Nephron progenitor cell (in vitro differentiated cells): ENCODE results near the gene PLIN3.
"Not testable (repeated sequence)": the region's sequence is repeated elsewhere in the genome, so short reads cannot be mapped to it uniquely, and the experiment has no call there.

Experiments
- DNase-seq: peaks from one replicate; pipeline ENCODE4 v3.0.0; 2021
- H3K27ac Mint-ChIP-seq: 2 replicates; pipeline ENCODE4 v1.8.0; 2021; ENCODE audit warnings: mild to moderate bottlenecking, moderate library complexity, mixed read lengths
- H3K27me3 Mint-ChIP-seq: 2 replicates; pipeline ENCODE4 v1.8.0; 2021; ENCODE audit warnings: mild to moderate bottlenecking, low read depth, mixed read lengths; ENCODE audit not compliant: poor library complexity
- H3K36me3 Mint-ChIP-seq: 2 replicates; pipeline ENCODE4 v1.8.0; 2021; ENCODE audit warnings: low read depth, mixed read lengths
- H3K4me1 Mint-ChIP-seq: 2 replicates; pipeline ENCODE4 v1.8.0; 2021; ENCODE audit warnings: mixed read lengths
- H3K4me3 Mint-ChIP-seq: 2 replicates; pipeline ENCODE4 v1.8.0; 2021; ENCODE audit warnings: mild to moderate bottlenecking, moderate library complexity, mixed read lengths
- H3K9me3 Mint-ChIP-seq: 2 replicates; pipeline ENCODE4 v1.8.0; 2021; ENCODE audit warnings: mild to moderate bottlenecking, moderate library complexity, mixed read lengths
- CTCF ChIP-seq: fragments of 200-600 bp; sonication (generic); IDR thresholded peaks from 2 replicates; pipeline ENCODE4 v1.5.0; 2021; ENCODE audit warnings: antibody characterized with exemption

Gene PLIN3

DNA sequence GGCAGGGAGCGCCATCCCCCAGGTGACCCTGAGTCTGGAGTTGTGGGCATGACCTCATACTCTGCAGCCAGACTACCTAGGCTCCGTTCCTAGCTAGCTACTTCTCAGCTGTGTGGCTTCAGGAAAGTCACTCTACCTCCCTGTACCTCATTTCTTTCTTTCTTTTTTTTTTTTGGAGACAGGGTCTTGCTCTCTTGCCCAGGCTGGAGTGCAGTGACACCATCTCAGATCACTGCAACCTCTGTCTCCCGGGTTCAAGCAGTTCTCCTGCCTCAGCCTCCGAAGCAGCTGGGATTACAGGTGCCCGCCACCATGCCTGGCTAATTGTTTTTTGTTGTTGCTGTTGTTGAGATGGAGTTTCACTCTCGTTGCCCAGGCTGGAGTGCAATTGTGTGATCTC is 15.0 kb downstream of the PLIN3 start:
- no peaks in the 10 kb centered on the region for H3K9me3 Mint-ChIP-seq
- no peak overlapping the region for H3K27ac Mint-ChIP-seq
- no peak for DNase-seq
- TF ChIP-seq CTCF, result no peak
- H3K4me3 Mint-ChIP-seq, result no peak overlapping the region
- peaks cover 4% of the 10 kb centered on the region for H3K4me1 Mint-ChIP-seq
- peaks cover 45% of the 10 kb centered on the region for H3K36me3 Mint-ChIP-seq
- H3K27me3 Mint-ChIP-seq, result no peaks in the 10 kb centered on the region

DNA sequence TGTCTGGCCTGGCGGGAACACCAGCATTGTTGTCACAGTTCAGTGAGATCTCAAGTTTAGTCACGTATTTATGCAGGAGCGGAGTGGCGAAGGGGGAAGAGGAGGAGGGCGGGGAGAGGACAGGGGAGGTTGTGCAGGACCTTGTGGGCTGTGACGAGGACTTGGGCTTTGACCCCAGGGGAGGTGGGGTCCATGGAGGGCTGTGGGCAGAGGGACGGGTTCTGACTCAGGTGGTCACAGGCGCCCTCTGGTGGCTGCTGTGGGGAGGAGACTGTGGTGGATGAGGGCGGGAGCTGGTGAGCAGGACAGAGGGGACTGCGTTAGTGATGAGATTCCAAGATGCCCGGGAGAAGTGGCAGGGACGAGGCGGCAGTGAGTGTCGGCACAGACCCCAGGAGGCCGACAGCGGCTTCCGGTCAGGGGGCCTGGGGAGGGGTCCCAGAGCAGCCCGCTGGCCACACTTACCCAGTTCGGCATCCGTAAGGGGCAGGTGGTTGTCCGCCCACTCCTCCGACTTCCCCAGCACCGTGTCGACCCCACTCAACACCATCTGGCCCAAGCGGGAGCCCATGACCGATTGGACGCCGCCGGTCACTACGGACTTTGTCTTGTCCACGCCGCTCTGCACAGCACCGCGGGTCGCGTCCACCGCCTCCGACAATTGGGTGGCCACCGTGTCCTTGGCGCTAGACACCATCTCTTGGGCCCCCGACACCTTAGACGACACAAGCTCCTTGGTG is 15.7 kb downstream of the PLIN3 start:
- peak; percentile 82 for DNase-seq
- TF ChIP-seq CTCF, result peak; percentile 70
- peaks cover 4% of the 10 kb centered on the region for H3K4me1 Mint-ChIP-seq
- H3K36me3 Mint-ChIP-seq, result peaks cover 40% of the 10 kb centered on the region
- H3K9me3 Mint-ChIP-seq, result no peaks in the 10 kb centered on the region
- H3K4me3 Mint-ChIP-seq, result no peak overlapping the region
- no peak overlapping the region for H3K27ac Mint-ChIP-seq
- no peaks in the 10 kb centered on the region for H3K27me3 Mint-ChIP-seq

- Mint-ChIP-seq H3K27ac (no peak overlapping the region), H3K27me3 (no peaks in the 10 kb centered on the region), H3K9me3 (no peaks in the 10 kb centered on the region), H3K4me1 (peaks cover 4% of the 10 kb centered on the region), H3K4me3 (no peak overlapping the region), H3K36me3 (peaks cover 46% of the 10 kb centered on the region)
- no peak for TF ChIP-seq CTCF
- no peak for DNase-seq
These were observed 18.4 kb downstream of the PLIN3 start for GRCh38 chr19:4849019-4849418.

DNA sequence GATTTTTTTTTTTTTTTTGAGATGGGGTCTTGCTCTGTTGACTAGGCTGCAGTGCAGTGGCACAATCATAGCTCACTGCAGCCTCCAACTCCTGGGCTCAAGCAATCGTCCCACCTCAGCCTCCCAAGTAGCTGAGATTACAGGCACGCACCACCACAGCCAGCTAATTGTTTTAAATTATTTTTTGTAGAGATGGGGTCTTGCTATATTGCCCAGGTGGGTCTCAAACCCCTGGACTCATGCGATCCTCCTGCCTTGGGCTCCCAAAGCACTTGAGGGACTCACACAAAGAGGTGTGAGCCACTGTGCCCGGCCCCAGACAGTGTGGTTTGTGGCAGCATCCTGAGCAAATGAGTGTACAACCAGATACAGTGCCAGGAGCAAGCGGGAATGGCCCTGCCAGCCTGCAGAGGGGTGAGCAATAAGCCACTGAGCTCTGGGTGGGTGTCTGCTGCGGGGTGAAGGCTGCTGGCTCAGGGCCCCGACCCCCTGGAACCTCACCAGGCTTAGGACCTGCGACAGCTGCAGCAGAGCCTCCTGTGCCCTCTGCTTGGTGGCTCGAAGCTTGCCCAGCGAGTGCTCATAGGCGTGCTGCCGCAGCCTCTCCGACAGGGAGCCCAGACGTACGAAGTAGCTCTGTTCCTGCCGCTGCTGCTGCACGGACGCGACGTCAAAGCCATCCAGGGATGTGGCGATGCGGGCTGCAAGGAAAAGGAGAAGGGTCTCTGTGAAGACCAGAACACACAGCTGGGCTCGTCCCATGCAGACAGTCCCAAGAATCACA is 20.1 kb downstream of the PLIN3 start:
- Mint-ChIP-seq H3K4me1 (peaks cover 4% of the 10 kb centered on the region), H3K27ac (no peak overlapping the region), H3K36me3 (peaks cover 53% of the 10 kb centered on the region), H3K4me3 (no peak overlapping the region), H3K9me3 (no peaks in the 10 kb centered on the region), H3K27me3 (no peaks in the 10 kb centered on the region)
- DNase-seq, result no peak
- no peak for TF ChIP-seq CTCF

GRCh38 chr19:4845975-4846374 is 21.5 kb downstream of the PLIN3 start:
- Mint-ChIP-seq H3K27ac (peak overlapping the region; percentile 25), H3K36me3 (peaks cover 53% of the 10 kb centered on the region)
- not testable (repeated sequence) for DNase-seq, H3K9me3 Mint-ChIP-seq, H3K4me1 Mint-ChIP-seq, H3K27me3 Mint-ChIP-seq, H3K4me3 Mint-ChIP-seq

GRCh38 chr19:4844348-4845179 is 22.9 kb downstream of the PLIN3 start:
- Mint-ChIP-seq H3K27ac (peak overlapping the region; percentile 29), H3K4me3 (no peak overlapping the region), H3K36me3 (peaks cover 64% of the 10 kb centered on the region), H3K4me1 (peaks cover 7% of the 10 kb centered on the region), H3K27me3 (no peaks in the 10 kb centered on the region), H3K9me3 (no peaks in the 10 kb centered on the region)
- no peak for TF ChIP-seq CTCF
- DNase-seq, result no peak
